Cardiac muscle cell (in vitro differentiated cells and primary cell): ENCODE results near the gene RAD23A. TPM values are rescaled to one million over a fixed set of nuclear protein-coding genes. Genes with fewer than 3 reads are reported as not detected.

Experiments
- DNase-seq, 2 donors: peaks; one replicate each; pipeline versions ENCODE4 v3.0.0 to v3.0.0-alpha.2; 2010 to 2017; ENCODE audit warnings: low read depth in 1 of 2, low spot score in 1 of 2
- H3K27ac ChIP-seq: fragments of 200-600 bp; sonication (generic); 2 replicates; pipeline ENCODE4 v1.5.1; 2016
- H3K27me3 ChIP-seq: fragments of 200-600 bp; sonication (generic); 2 replicates; pipeline ENCODE4 v1.6.0; 2016; ENCODE audit warnings: control low read depth
- H3K36me3 ChIP-seq: fragments of 200-600 bp; sonication (generic); 2 replicates; pipeline ENCODE4 v1.5.1; 2016; ENCODE audit warnings: control low read depth
- H3K4me1 ChIP-seq: fragments of 200-600 bp; sonication (generic); 2 replicates; pipeline ENCODE4 v1.8.1; 2017; ENCODE audit warnings: low read depth, mild to moderate bottlenecking, mixed run types
- H3K4me3 ChIP-seq: fragments of 200-600 bp; sonication (generic); 2 replicates; pipeline ENCODE4 v1.5.1; 2016; ENCODE audit warnings: mild to moderate bottlenecking
- H3K9me3 ChIP-seq: fragments of 200-600 bp; sonication (generic); 2 replicates; pipeline ENCODE4 v1.5.1; 2017; ENCODE audit warnings: low read depth, mild to moderate bottlenecking, control low read depth
- polyA plus RNA-seq: library from polyadenylated mRNA; unstranded; fragments of >200 nt; fragmentation: Nextera tagmentation; extraction: Ambion mirVana; gene quantifications from 2 replicates; pipeline ENCODE4 v1.2.1, GENCODE V29; 2016
- total RNA-seq: library from RNA; depleted of rRNA; stranded (reverse); fragments of >200 nt; gene quantifications from 2 replicates; pipeline ENCODE4 v1.2.3, GENCODE V29; 2016
- TF ChIP-seq, protein P1 (sequence below): IDR thresholded peaks from 2 replicates; pipeline ENCODE4 v1.5.1; 2012; ENCODE audit warnings: low read depth, mild to moderate bottlenecking, low read length

RAD23A gene
- total and polyA plus RNA-seq, 2 experiments from 2014 or later = 182 to 191 TPM

DNA sequence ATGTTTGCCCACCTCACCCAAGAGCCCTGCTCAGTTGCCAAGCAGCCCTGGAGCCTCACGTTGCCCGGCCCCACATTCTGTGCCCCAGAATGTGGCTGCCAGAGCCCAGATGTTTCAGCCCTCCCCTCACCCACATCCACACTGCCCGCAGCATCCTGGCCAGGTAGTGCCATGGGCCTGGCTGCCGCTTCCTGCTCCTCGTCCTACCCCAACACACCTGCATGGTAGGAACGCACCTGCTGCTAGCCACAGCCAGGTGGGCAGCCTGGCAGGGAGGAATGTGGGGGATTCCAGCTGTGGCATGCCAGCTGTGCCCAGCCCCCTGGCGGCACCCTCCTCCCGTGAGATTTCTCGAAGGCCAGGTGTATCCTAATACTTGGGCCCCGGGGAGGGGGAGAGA lies 42.1 kb downstream of the RAD23A start:
- Histone ChIP-seq H3K27ac (no peak overlapping the region), H3K36me3 (no peaks in the 10 kb centered on the region), H3K4me1 (no peaks in the 10 kb centered on the region), H3K9me3 (no peaks in the 10 kb centered on the region), H3K27me3 (peaks cover 100% of the 10 kb centered on the region), H3K4me3 (no peak overlapping the region)
- DNase-seq = no peak
- TF ChIP-seq, protein P1, sequence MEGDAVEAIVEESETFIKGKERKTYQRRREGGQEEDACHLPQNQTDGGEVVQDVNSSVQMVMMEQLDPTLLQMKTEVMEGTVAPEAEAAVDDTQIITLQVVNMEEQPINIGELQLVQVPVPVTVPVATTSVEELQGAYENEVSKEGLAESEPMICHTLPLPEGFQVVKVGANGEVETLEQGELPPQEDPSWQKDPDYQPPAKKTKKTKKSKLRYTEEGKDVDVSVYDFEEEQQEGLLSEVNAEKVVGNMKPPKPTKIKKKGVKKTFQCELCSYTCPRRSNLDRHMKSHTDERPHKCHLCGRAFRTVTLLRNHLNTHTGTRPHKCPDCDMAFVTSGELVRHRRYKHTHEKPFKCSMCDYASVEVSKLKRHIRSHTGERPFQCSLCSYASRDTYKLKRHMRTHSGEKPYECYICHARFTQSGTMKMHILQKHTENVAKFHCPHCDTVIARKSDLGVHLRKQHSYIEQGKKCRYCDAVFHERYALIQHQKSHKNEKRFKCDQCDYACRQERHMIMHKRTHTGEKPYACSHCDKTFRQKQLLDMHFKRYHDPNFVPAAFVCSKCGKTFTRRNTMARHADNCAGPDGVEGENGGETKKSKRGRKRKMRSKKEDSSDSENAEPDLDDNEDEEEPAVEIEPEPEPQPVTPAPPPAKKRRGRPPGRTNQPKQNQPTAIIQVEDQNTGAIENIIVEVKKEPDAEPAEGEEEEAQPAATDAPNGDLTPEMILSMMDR = no peak

DNA sequence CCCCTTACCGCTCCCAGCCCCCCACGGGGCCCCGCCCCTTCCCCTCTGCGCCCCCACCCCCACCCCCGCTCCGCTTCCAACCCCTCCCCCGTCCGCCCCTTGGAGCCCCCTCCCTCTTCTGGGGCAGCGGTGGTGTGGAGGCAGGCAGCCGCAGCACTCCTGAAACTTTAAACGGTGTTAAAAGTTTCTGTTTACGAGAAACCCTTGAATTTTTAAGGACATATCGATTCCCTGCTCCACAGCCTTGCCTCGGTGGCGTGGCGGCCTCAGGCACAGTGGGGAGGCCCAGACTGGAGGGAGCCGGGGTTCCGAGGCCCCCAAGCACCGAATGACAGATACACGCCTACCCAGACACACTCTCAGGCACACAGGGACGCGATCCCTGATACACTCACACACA lies 44.8 kb downstream of the RAD23A start:
- Histone ChIP-seq H3K9me3 (no peaks in the 10 kb centered on the region), H3K4me3 (no peak overlapping the region), H3K4me1 (no peaks in the 10 kb centered on the region), H3K27me3 (peaks cover 99% of the 10 kb centered on the region), H3K36me3 (no peaks in the 10 kb centered on the region), H3K27ac (no peak overlapping the region)
- no peak for DNase-seq
- TF ChIP-seq, protein P1 = no peak

DNA sequence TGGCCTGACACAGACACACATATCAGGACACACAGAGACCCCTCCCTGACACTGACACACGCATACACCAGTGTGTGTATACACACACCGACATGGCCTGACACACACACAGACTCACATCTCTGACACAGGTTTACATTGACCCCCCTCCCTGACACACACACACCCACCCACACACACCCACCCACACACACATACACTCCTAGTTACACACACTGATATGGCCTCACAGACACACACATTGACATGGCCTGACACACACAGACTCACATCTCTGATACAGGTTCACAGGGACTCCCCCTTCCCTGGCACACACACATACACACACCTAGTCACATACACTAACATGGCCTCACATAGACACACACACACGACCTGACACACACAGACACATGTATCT lies 45.2 kb downstream of the RAD23A start:
- TF ChIP-seq, protein P1 = no peak
- H3K4me1 ChIP-seq = no peaks in the 10 kb centered on the region
- no peaks in the 10 kb centered on the region for H3K9me3 ChIP-seq
- H3K27ac ChIP-seq = no peak overlapping the region
- H3K27me3 ChIP-seq = peaks cover 96% of the 10 kb centered on the region
- no peak overlapping the region for H3K4me3 ChIP-seq
- DNase-seq = no peak
- no peaks in the 10 kb centered on the region for H3K36me3 ChIP-seq

DNA sequence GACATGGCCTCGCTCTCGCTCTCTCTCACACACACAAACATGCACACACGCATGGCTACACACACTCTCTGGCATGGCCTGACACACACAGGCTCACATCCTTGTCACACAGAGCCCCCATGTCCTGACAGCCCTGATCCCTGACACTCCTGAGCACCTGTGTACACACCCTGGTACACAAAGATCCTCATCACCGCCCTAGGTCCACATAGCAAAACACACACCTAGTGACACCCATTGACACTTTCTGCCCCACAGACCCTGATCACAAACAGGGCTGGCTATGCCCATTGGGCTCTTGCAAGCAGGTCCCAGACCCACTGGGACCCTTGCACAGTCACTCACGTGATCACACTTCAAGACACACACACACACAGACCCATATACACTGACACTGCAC lies 45.6 kb downstream of the RAD23A start:
- DNase-seq = no peak
- TF ChIP-seq, protein P1 = no peak
- Histone ChIP-seq H3K27me3 (peaks cover 96% of the 10 kb centered on the region), H3K27ac (no peak overlapping the region), H3K9me3 (no peaks in the 10 kb centered on the region), H3K4me1 (no peaks in the 10 kb centered on the region), H3K36me3 (no peaks in the 10 kb centered on the region), H3K4me3 (no peak overlapping the region)

DNA sequence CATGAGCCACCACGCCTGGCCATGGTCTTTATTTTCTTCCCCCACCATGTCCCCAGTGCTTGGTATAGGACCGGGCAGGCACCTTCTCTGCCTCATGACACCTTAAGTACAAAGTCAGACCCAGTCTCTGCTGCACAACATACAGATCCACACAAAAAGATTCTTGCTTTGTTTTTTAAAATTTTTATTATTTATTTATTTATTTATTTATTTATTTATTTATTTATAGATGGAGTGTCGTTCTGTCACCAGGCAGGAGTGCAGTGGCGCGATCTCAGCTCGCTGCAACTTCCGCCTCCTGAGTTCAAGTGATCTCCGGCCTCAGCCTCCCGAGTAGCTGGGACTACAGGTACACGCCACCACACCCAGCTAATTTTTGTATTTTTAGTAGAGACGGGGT lies 47.1 kb downstream of the RAD23A start:
- Histone ChIP-seq H3K4me1 (no peaks in the 10 kb centered on the region), H3K27ac (no peak overlapping the region), H3K36me3 (no peaks in the 10 kb centered on the region), H3K4me3 (no peak overlapping the region), H3K9me3 (no peaks in the 10 kb centered on the region), H3K27me3 (peaks cover 96% of the 10 kb centered on the region)
- no peak for DNase-seq
- TF ChIP-seq, protein P1 = no peak

DNA sequence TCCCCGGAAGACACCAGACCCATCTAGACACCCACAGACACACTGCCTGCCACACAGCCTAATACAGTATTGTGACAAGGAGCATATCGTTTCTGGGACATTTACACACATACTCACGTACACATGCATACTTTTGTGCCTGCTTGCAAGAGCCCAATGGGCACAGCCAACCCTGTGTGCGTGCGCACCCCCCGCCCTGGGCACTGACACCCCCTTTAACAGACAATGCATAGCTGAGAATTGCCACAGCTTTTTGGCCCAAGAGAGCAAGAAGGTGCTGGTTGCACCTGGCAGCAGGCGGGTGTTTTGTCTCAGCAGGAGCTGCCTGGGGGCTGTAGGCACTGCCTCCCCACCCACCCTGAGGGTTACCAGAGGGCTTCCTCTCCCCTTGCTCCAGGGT lies 47.9 kb downstream of the RAD23A start:
- TF ChIP-seq, protein P1 = no peak
- Histone ChIP-seq H3K4me3 (no peak overlapping the region), H3K27ac (no peak overlapping the region), H3K9me3 (no peaks in the 10 kb centered on the region), H3K36me3 (no peaks in the 10 kb centered on the region), H3K4me1 (no peaks in the 10 kb centered on the region), H3K27me3 (peaks cover 96% of the 10 kb centered on the region)
- DNase-seq = no peak
